Stimulated activated naive CD4-positive, alpha-beta T cell treated with Interleukin-2 at 50 U/mL for 16 hours (primary cell): Measurements from ENCODE around the gene SSR1.

ENCODE experiments used
- DNase-seq: peaks from one replicate; lab custom pipeline; 2025; lab: John Stamatoyannopoulos, UW

SSR1 gene

GRCh38 chr6:7238900-7239589 is 74.0 kb downstream of the SSR1 start:
- DNase-seq: peak; percentile 53

- DNase-seq: no peak
These were observed 74.5 kb downstream of the SSR1 start for GRCh38 chr6:7238526-7238899.

DNA sequence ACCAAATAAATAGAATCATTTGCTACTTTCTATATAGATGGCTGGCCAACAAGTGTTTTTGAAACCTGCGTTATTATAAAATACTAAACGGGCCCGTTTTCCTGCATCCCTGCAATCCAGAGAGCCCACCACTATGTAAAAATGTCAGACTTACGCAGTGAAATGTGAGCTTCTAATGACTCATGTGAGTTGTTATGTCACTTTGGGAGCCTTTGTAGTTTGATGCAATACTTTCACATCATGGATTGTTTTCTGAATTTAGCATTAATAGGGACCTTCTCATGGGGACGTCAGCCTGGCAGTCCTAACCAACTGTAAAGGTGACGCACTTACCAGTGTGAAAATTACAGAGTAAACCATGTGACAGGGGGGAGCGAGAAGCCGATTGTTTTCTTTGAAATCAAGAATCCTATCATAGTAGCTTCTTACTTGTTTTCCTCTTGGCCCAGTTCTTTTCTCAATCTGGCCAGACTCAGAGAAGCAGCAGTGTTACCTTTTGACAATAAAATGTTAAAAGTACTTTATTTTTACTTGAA is 75.3 kb downstream of the SSR1 start:
- DNase-seq: no peak

DNA sequence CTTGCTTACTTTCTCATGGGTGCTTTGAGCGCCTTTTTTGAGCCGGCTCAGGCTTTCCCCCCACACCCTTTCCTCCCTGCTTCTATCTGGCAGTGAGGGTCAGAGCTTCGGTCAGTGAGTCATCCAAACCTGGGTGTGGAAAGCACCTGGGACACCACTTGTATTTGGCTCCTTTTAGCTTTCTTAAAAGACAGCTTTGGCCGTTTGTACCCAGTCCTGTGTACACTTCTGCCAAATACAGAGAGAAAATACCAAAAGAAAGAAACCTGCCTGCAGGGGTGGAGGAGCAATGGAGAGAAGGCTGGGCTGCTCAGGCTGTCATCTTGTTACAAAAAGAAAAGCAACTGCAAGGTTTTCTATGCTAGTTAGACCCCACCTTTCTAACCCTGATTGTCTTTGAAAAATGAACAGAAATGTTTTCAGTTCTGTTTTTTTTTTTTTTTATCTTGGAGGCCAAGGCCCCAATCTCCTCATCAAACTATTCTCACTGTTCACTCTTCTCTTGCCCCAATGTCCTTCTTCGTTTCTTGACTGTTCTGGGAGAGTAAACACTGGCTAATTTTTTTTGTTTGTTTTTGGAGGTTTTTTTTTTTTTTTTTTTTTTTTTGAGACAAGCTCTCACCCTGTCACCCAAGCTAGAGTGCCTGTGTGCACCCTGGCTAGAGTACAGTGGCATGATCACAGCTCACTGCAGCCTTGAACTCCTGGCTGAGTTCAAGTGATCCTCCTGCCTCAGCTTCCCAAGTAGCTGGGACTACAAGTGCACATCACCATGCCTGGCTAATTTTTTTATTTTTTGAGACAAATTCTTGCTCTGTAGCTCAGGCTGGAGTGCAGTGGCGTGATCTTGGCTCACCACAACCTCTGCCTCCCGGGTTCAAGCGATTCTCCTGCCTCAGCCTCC is 76.4 kb downstream of the SSR1 start:
- DNase-seq: no peak

GRCh38 chr6:7235712-7236305 is 77.2 kb downstream of the SSR1 start:
- DNase-seq: no peak

GRCh38 chr6:7234547-7234946 is 78.5 kb downstream of the SSR1 start:
- DNase-seq: no peak

GRCh38 chr6:7232351-7232750 is 80.6 kb downstream of the SSR1 start:
- no peak for DNase-seq

DNA sequence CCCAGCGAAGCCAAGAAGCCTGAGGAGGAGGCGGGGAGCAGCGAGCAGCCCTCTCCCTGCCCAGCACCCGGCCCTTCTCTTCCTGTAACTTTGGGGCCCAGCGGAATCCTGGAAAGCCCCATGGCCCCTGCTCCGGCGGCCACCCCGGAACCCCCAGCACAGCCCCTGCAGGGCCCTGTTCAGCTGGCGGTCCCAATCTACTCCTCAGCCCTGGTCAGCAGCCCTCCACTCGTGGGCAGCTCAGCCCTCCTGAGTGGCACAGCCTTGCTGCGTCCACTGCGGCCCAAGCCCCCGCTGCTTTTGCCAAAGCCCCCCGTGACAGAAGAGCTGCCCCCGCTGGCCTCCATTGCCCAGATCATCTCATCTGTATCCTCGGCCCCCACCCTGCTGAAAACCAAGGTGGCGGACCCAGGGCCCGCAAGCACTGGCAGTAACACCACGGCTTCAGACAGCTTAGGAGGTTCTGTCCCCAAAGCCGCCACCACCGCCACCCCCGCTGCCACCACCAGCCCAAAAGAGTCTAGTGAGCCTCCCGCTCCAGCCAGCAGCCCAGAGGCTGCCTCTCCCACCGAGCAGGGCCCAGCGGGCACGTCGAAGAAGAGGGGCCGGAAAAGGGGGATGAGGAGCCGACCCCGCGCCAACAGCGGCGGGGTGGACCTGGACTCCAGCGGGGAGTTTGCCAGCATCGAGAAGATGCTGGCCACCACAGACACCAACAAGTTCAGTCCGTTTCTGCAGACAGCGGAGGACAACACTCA is 81.9 kb downstream of the SSR1 start:
- no peak for DNase-seq

DNA sequence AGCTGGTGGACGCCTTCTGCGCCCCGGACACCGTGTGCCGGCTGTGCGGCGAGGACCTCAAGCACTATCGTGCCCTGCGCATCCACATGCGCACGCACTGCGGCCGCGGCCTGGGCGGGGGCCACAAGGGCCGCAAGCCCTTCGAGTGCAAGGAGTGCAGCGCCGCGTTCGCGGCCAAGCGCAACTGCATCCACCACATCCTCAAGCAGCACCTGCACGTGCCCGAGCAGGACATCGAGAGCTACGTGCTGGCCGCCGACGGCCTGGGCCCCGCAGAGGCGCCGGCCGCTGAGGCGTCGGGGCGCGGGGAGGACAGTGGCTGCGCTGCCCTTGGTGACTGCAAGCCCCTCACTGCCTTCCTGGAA is 82.7 kb downstream of the SSR1 start:
- no peak for DNase-seq

DNA sequence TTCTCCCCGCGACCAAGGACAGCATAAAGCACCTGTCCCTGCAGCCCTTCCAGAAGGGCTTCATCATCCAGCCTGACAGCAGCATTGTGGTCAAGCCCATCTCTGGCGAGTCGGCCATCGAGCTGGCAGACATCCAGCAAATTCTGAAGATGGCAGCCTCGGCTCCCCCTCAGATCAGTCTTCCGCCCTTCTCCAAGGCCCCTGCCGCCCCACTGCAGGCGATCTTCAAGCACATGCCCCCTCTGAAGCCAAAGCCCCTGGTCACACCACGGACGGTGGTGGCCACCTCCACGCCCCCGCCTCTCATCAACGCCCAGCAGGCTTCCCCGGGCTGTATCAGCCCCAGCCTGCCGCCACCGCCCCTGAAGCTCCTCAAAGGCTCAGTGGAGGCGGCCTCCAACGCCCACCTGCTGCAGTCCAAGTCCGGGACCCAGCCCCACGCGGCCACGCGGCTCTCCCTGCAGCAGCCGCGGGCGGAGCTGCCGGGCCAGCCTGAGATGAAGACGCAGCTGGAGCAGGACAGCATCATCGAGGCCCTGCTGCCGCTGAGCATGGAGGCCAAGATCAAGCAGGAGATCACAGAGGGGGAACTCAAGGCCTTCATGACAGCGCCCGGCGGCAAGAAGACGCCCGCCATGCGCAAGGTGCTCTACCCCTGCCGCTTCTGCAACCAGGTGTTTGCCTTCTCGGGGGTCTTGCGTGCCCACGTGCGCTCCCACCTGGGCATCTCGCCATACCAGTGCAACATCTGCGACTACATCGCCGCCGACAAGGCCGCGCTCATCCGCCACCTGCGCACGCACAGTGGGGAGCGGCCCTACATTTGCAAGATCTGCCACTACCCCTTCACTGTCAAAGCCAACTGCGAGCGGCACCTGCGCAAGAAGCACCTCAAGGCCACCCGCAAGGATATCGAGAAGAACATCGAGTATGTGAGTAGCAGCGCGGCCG is 83.3 kb downstream of the SSR1 start:
- DNase-seq: no peak

DNA sequence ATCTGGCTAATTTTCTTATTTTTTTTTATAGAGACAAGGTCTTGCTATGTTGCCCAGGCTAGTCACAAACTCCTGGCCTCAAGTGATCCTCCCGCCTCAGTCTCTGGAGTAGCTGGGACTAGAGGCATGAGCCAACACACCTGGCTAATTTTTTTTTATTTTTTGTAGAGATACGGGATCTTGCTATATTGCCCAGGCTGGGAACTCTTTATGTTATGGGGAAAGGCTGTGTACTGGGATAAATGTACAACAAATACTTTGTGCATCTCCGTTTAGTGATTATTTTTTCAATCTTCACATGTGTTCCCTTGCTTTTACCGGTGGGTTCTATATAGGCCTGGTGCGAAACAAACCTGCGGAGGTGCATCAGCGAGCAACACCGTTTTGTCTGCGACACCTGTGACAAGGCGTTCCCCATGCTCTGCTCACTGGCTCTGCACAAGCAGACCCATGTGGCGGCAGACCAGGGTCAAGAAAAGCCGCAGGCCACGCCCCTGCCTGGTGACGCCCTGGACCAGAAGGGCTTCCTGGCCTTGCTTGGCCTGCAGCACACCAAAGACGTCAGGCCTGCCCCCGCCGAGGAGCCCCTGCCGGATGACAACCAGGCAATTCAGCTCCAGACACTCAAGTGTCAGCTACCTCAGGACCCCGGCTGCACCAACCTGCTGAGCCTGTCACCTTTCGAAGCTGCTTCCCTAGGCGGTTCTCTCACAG is 84.2 kb downstream of the SSR1 start:
- DNase-seq: no peak

DNA sequence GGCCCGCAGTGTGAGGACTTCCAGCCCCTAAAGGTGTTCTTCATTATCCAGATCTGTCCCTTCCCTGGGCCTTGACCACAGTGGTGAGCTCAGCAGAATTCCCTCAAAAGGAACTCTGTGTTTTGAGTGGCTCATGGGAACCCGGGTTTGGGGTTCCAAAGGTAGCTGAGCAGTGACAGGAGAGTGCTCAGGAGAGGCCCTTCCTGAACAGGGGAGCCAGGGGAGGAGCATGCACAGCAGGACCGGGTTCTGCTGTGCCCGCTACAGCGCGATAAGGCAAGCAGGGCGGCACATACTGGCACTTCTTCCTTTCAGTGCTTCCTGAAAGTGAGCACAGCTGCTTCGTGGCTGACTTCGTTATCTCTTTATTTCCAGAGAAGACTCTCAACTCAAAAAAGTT is 88.3 kb downstream of the SSR1 start:
- no peak for DNase-seq

- DNase-seq: no peak
These were observed 90.8 kb downstream of the SSR1 start for GRCh38 chr6:7222197-7222596.

- DNase-seq: no peak
These were observed 93.7 kb downstream of the SSR1 start for GRCh38 chr6:7219310-7219709.

GRCh38 chr6:7218406-7218988 is 94.5 kb downstream of the SSR1 start:
- no peak for DNase-seq
